RWPE1 (cell line): ENCODE measurements around the gene RTN4RL1.

Experiments
- CTCF ChIA-PET: fragments of 350-600 bp; sonication (Branson Sonifier 250); formaldehyde crosslinking; extraction: SDS; loops from one replicate; lab custom pipeline; 2021; lab: Yijun Ruan, JAX
- POLR2A ChIA-PET: fragments of 400-600 bp; formaldehyde crosslinking; extraction: SDS; loops from one replicate; lab custom pipeline; 2020; ENCODE audit warnings: antibody characterized with exemption; ENCODE audit not compliant: low non-redundant PET; lab: Yijun Ruan, JAX
- DNase-seq: peaks from one replicate; pipeline ENCODE4 v3.0.0; 2012; ENCODE audit warnings: low spot score
- H3K27ac ChIP-seq: fragments of 450-650 bp; 2 replicates; pipeline ENCODE4 v1.5.1; 2017
- CTCF ChIP-seq: fragments of 450-650 bp; conservative IDR thresholded peaks from 2 replicates; pipeline ENCODE4 v1.5.1; 2017; ENCODE audit warnings: low read depth, mild to moderate bottlenecking

The RTN4RL1 gene

GRCh38 chr17:1975573-1975972 is 49.6 kb downstream of the RTN4RL1 start:
- no peak for TF ChIP-seq CTCF
- POLR2A ChIA-PET: no interaction called here
- DNase-seq: no peak
- no peak overlapping the region for H3K27ac ChIP-seq
- CTCF ChIA-PET: no interaction called here

GRCh38 chr17:1972487-1973160 is 52.5 kb downstream of the RTN4RL1 start:
- H3K27ac ChIP-seq: peak overlapping the region; percentile 11
- POLR2A ChIA-PET: no interaction called here
- CTCF ChIA-PET: no interaction called here
- no peak for DNase-seq
- TF ChIP-seq CTCF: no peak

- POLR2A ChIA-PET: no interaction called here
These were observed 54.2 kb downstream of the RTN4RL1 start for GRCh38 chr17:1970843-1971384.

GRCh38 chr17:1969712-1970111 is 55.4 kb downstream of the RTN4RL1 start:
- CTCF ChIA-PET: interaction anchor here (0.5 to 0.6 kb wide), 2 partner anchors 13 to 556 kb away, joined by 4 read pairs; no protein-coding TSS in a partner anchor
- TF ChIP-seq CTCF: no peak
- no peak for DNase-seq
- no peak overlapping the region for H3K27ac ChIP-seq
- POLR2A ChIA-PET: no interaction called here

More at GRCh38 chr17:1970843-1971384, 54.2 kb downstream of the RTN4RL1 start:
- CTCF ChIA-PET: no interaction called here
- no peak overlapping the region for H3K27ac ChIP-seq
- no peak for TF ChIP-seq CTCF
- DNase-seq: no peak

- no peak for DNase-seq
- POLR2A ChIA-PET: interaction anchor here (0.7 kb wide), 1 partner anchor 10 kb away, joined by 3 read pairs; no protein-coding TSS in a partner anchor
- H3K27ac ChIP-seq: peak overlapping the region; percentile 27; the same call in 1 of the 2 replicates
- CTCF ChIA-PET: no interaction called here
- TF ChIP-seq CTCF: no peak
These were observed 57.9 kb downstream of the RTN4RL1 start for GRCh38 chr17:1967213-1967612.

- DNase-seq: no peak
- ChIA-PET POLR2A (interaction anchor here (0.7 kb wide), 1 partner anchor 9 kb away, joined by 3 read pairs; no protein-coding TSS in a partner anchor), CTCF (no interaction called here)
These were observed 58.7 kb downstream of the RTN4RL1 start for GRCh38 chr17:1966274-1967086.

More at GRCh38 chr17:1966274-1967086, 58.7 kb downstream of the RTN4RL1 start:
- H3K27ac ChIP-seq: peak overlapping the region; percentile 27; the same call in 1 of the 2 replicates
- no peak for TF ChIP-seq CTCF
